IPS-18c (cell line): ENCODE measurements around the gene PKDCC.
"Not testable (repeated sequence)": the region's sequence is repeated elsewhere in the genome, so short reads cannot be mapped to it uniquely, and the experiment has no call there.

Experiments used
- H3K4me3 ChIP-seq: 2 replicates; pipeline ENCODE4 v1.7.0; 2013; ENCODE audit warnings: low read depth, mild to moderate bottlenecking, low read length, moderate library complexity; ENCODE audit not compliant: insufficient read depth
- H3K9me3 ChIP-seq: one replicate; pipeline ENCODE4 v1.6.1; 2013; ENCODE audit warnings: mild to moderate bottlenecking, low read length, moderate library complexity; ENCODE audit not compliant: control insufficient read depth, insufficient read depth

The PKDCC gene

GRCh38 chr2:42072349-42073118, 24.7 kb downstream of the PKDCC start:
- Histone ChIP-seq H3K4me3 (no peak overlapping the region), H3K9me3 (no peaks in the 10 kb centered on the region)

DNA sequence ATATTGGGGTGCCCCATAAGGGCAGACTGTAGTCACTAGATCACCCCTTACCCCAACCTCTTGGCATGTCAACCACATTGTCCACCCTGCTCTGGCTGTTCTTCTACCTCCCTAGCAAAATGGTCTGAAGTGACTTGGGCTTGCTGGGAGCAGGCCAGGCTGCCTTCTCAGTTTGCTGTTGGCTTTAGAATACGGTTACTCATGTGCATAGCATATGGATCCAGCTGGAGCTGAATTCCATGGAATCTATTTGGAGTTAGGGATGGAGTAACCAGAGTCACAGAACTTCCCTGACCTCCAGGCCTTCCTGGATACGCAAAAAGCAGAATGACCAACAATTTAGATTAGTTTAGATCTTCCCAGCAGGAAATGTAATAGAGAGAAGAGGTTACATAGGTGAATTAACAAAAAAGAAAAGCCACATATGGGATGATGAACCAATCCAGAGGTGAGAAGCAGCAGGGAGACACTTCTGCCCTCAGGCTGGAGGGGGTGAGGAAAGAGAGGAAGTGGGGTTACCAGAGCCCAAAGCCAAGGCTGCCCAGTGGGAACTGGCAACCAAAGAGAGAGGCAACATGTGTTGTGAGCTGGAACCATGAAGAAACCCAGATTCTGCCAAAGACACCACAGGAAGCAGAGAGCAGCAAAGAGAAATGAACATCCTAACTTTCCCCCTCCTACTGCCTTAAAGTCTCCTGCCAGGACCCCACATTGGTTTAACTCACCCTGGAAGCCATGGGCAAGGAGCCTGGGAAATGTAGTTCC, 26.1 kb downstream of the PKDCC start:
- no peaks in the 10 kb centered on the region for H3K9me3 ChIP-seq
- no peak overlapping the region for H3K4me3 ChIP-seq

- H3K9me3 ChIP-seq: no peaks in the 10 kb centered on the region
- no peak overlapping the region for H3K4me3 ChIP-seq
Measured at GRCh38 chr2:42074661-42075060, 26.8 kb downstream of the PKDCC start.

DNA sequence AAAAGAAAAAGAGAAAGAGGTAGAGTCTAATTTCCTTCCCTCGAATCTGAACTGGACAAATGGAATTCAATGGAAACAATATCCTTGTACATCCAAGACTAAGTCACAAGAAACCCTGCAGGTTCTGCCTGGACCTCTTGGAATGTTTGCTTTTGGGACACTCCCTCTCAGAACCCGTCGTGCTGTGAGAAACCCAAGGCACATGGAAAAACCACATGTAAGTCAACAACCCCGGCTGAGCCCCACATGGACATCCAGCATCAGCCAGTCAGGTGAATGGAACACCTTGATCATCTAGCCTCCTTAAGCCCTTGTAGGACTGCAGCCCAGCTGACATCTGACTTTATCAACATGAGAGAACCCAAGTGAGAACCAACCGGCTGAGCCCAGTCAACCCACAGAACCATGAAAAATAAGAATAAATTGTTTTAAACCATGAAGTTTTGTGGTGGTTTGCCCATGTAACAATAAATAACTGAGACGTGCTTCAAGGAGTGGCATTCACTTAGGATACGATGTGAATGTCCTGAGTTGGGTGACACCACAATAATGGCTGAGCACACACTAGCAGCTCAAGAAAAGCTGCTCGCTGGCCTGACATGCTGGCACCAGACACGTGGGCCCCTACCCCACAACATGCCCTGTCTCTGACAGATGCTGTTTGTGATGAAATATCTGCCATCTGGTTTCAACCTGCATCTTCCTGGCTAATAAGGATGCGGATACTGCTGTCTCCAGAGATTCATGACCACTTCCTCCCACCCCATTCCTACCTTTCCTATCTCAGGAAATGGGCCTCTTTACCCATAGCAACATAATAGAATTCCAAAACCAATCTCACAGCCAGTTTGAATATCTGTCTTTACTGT, 28.8 kb downstream of the PKDCC start:
- H3K4me3 ChIP-seq: no peak overlapping the region
- no peaks in the 10 kb centered on the region for H3K9me3 ChIP-seq

- Histone ChIP-seq H3K4me3 (no peak overlapping the region), H3K9me3 (no peaks in the 10 kb centered on the region)
Measured at GRCh38 chr2:42077343-42077742, 29.5 kb downstream of the PKDCC start.

DNA sequence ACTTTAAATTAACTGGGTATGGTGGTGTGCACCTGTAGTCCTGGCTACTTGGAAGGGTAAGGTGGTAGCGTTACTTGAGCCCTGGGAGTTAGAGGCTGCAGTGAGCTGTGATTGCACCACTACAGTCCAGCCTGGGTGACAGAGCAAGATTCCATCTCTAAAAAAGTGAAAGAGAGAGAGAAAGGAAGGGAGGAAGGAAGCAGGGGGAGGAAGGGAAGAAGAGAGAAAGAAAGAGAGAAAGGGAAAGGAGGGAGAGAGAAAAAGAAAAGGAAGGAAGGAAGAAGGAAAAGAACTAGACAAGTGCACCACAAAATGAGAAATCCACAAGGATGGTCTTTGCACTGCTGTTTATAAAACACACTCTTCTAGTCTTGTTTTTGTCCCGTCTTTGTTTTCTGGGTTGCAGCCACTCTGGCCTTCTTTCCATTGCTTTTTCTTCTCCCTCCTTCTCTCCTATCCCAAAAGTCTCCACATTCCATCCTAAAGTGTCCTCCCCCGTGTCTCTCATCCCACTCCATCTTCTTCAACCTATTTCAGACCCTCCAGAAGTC, 32.0 kb downstream of the PKDCC start:
- no peak overlapping the region for H3K4me3 ChIP-seq
- H3K9me3 ChIP-seq: no peaks in the 10 kb centered on the region

GRCh38 chr2:42081151-42081550, 33.3 kb downstream of the PKDCC start:
- H3K4me3 ChIP-seq, H3K9me3 ChIP-seq: not testable (repeated sequence)

- H3K9me3 ChIP-seq: no peaks in the 10 kb centered on the region
- no peak overlapping the region for H3K4me3 ChIP-seq
Measured at GRCh38 chr2:42082016-42082415, 34.2 kb downstream of the PKDCC start.

- Histone ChIP-seq H3K4me3 (no peak overlapping the region), H3K9me3 (no peaks in the 10 kb centered on the region)
Measured at GRCh38 chr2:42084231-42084671, 36.4 kb downstream of the PKDCC start.

- H3K4me3 ChIP-seq, H3K9me3 ChIP-seq: not testable (repeated sequence)
Measured at GRCh38 chr2:42085070-42085469, 37.2 kb downstream of the PKDCC start.

- H3K9me3 ChIP-seq: no peaks in the 10 kb centered on the region
Measured at GRCh38 chr2:42085706-42086487, 38.1 kb downstream of the PKDCC start.

DNA sequence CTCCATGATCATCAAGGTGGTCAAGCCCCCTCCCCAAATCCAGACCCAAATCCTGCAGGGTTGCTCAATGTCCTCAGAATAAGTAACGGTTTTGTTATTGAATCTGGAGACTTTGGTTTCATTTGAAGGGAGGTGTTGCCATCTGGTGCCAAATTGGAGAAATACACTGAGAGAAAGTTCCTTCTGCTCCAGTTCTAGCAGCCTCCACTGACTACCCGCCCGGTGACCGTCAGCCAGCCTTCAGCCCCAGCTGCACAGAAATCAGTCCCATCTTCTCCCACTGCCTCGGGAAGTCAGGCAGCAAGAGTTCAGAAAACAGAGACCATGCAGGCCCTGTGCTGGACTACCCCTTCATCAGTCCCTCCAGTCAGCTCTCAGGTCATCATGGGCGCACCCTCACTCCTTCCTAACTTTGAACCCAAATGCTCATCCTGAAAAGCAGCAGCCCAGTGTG, 38.7 kb downstream of the PKDCC start:
- no peak overlapping the region for H3K4me3 ChIP-seq
- no peaks in the 10 kb centered on the region for H3K9me3 ChIP-seq

More at GRCh38 chr2:42085706-42086487, 38.1 kb downstream of the PKDCC start:
- H3K4me3 ChIP-seq: no peak overlapping the region

DNA sequence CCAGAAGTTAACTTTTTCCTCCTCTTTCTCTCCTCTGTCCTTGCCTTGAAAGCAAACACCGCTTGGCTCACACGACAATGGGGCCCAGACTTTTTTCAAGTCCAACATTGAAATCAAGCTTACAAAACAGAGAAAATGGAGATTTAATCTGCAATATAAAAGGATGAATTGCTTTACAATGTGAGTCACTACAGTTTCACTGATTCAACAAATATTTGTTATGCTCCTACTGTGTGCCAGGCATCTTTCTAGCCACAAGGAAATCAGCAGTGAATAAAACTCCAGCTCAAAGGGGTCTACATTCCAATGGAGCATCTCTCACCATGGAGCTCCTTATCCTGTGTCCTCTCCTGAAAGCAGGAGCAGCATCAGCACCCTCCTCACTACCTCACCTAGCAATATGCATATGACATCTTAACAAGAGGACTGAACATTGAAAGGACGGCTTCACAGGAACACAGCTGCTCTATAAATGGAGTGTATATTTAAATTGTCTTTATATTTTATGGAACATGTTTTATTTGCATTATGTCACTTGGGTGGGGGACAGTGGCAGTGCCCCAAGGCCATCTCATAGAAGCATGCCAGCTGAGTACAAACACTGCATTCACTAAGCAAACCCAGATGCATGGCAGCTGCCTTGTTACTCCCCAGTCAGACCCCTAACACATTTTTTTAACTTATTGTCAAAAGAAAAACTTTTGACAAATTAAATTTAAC, 39.5 kb downstream of the PKDCC start:
- Histone ChIP-seq H3K9me3 (no peaks in the 10 kb centered on the region), H3K4me3 (no peak overlapping the region)

- no peak overlapping the region for H3K4me3 ChIP-seq
Measured at GRCh38 chr2:42087857-42088195, 40.0 kb downstream of the PKDCC start.

DNA sequence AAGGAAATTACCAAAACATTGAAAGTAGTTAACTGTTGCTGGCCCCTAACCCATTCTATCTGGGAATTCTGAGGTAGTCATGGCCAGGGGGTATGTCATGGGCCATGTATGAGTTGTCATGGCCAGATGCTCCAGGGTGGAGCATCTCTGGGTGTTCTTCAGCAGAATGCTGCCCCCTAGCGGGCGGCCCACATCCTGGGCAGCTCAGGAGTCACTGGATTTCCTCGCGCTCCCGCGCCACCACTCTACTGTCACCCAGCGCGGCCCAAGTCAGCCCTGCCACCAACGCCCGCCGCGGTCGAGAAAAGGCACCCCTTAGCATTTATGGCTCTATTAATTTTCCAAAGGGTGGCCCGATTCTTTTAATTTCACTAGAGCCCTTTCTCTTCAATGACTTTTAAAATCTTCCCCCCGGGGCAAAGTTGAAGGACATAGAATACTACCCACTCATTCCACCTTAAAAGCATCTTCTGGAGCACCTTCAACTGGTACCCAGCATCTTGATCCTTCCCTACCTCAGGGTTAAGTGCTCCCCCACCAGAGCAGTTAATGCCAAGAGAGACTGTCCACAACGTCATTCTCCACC, 41.6 kb downstream of the PKDCC start:
- no peaks in the 10 kb centered on the region for H3K9me3 ChIP-seq
- H3K4me3 ChIP-seq: no peak overlapping the region

More at GRCh38 chr2:42087857-42088195, 40.0 kb downstream of the PKDCC start:
- no peaks in the 10 kb centered on the region for H3K9me3 ChIP-seq

GRCh38 chr2:42090216-42090615, 42.4 kb downstream of the PKDCC start:
- Histone ChIP-seq H3K4me3 (no peak overlapping the region), H3K9me3 (no peaks in the 10 kb centered on the region)
